Mesothelial cell of epicardium (in vitro differentiated cells): ENCODE results near the gene DST. TPM values are rescaled to one million over a fixed set of nuclear protein-coding genes. Genes with fewer than 3 reads are reported as not detected.

ENCODE experiments used
- DNase-seq, 2 experiments: peaks; one replicate each; pipeline ENCODE4 v3.0.0; 2021; ENCODE audit warnings: low spot score in 2 of 2; ENCODE audit not compliant: unreplicated experiment in 2 of 2
- H3K27ac Mint-ChIP-seq: 2 replicates; pipeline ENCODE4 v1.8.0; 2021; ENCODE audit warnings: mixed read lengths
- H3K27me3 Mint-ChIP-seq: 2 replicates; pipeline ENCODE4 v1.8.0; 2021; ENCODE audit warnings: low read depth, mixed read lengths
- H3K36me3 Mint-ChIP-seq: 2 replicates; pipeline ENCODE4 v1.8.0; 2021; ENCODE audit warnings: mixed read lengths
- H3K4me1 Mint-ChIP-seq: 2 replicates; pipeline ENCODE4 v1.8.0; 2021; ENCODE audit warnings: mixed read lengths
- H3K4me3 Mint-ChIP-seq: 2 replicates; pipeline ENCODE4 v1.8.0; 2021; ENCODE audit warnings: mild to moderate bottlenecking, moderate library complexity, mixed read lengths
- H3K9me3 Mint-ChIP-seq: 2 replicates; pipeline ENCODE4 v1.8.0; 2021; ENCODE audit warnings: mixed read lengths
- total RNA-seq: library from RNA; stranded (reverse); gene quantifications from 3 replicates; pipeline ENCODE4 v1.2.1, GENCODE V29; 2021
- TF ChIP-seq, protein P1 (sequence below): fragments of 200-600 bp; sonication (generic); IDR thresholded peaks from one replicate; pipeline ENCODE4 v1.5.0; 2021; ENCODE audit warnings: antibody characterized with exemption; ENCODE audit not compliant: unreplicated experiment

DST gene
- total RNA-seq, 1 donor from 2014 or later = 306 TPM

DNA sequence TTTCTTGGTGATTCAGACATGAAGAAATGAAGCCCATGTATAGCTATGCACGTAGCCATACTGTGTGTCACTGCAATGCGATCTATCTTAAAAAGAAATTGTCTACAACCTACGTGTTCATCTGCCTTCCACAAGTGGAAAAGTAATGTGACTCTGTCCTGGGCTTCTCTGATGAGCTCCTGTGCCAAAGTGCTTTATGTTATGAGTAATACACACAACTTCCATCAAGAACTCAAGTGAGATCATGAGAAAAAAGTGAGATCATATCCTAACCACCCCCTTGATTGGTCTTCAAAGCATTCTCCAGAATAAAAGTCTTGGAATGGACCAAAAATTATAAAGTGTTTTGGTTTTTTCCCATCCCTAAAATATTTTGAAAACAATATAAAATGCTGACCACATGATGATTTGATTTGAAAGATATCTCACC, 114.3 kb downstream of the DST start:
- TF ChIP-seq, protein P1, sequence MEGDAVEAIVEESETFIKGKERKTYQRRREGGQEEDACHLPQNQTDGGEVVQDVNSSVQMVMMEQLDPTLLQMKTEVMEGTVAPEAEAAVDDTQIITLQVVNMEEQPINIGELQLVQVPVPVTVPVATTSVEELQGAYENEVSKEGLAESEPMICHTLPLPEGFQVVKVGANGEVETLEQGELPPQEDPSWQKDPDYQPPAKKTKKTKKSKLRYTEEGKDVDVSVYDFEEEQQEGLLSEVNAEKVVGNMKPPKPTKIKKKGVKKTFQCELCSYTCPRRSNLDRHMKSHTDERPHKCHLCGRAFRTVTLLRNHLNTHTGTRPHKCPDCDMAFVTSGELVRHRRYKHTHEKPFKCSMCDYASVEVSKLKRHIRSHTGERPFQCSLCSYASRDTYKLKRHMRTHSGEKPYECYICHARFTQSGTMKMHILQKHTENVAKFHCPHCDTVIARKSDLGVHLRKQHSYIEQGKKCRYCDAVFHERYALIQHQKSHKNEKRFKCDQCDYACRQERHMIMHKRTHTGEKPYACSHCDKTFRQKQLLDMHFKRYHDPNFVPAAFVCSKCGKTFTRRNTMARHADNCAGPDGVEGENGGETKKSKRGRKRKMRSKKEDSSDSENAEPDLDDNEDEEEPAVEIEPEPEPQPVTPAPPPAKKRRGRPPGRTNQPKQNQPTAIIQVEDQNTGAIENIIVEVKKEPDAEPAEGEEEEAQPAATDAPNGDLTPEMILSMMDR = no peak
- H3K4me1 Mint-ChIP-seq = peaks cover 85% of the 10 kb centered on the region

DNA sequence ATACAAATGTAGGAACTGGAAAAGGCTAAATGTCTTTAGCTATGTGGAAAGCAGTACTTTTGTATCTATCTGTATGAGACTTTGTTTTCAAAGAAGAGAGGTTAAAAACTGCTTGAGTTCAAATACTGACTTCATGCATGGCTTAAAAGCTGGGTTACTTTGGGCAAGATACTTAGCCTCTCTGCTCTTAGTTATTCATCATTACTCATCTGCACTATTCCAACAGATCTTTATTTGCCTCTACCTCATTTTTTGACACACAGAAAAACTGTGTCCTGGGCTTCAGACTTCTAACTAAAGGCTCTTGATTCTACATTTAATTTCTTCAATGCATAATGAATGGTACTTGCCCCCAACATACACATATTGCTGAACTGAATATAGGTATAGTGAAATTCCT, 114.8 kb downstream of the DST start:
- H3K4me3 Mint-ChIP-seq = no peak overlapping the region
- H3K4me1 Mint-ChIP-seq = peaks cover 83% of the 10 kb centered on the region
- TF ChIP-seq, protein P1 = no peak
- DNase-seq = no peak
- H3K36me3 Mint-ChIP-seq = peaks cover 27% of the 10 kb centered on the region
- no peaks in the 10 kb centered on the region for H3K27me3 Mint-ChIP-seq
- H3K27ac Mint-ChIP-seq = peak overlapping the region; percentile 88
- H3K9me3 Mint-ChIP-seq = no peaks in the 10 kb centered on the region

More for the DNA sequence above, 114.3 kb downstream of the DST start:
- Mint-ChIP-seq H3K4me3 (no peak overlapping the region), H3K27ac (peak overlapping the region; percentile 88), H3K9me3 (no peaks in the 10 kb centered on the region), H3K36me3 (peaks cover 29% of the 10 kb centered on the region), H3K27me3 (no peaks in the 10 kb centered on the region)
- DNase-seq = no peak

DNA sequence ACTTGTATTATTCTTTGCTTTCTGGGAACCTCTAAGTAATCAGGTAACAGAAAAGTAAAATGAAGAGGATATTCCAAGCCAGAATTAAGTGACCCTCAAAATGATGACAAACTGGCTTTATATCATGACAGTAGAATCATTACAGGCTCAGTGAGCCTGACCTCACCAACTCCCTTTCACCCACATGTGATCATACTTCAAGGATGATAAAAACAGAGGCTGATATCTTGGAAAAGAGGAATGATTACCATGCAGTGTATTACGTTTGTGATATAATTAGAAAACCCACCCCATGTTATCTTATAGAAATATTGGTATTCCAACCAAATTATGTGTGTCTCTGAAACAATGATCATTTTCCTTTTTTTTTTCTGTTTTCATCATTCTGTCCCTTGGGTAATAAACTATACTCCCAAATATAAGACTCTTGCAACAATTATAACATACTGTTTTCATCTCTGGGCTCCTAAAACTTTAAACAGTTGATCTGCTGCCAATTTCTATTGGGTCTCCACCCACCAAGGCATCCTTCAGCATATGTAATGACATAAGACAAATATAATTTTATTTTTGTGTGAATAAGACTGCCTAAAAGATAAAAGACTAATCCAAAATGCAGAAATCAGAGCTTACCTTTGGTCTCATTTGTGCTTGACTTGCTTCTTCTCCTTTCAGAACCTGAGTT, 115.7 kb downstream of the DST start:
- Mint-ChIP-seq H3K4me3 (no peak overlapping the region), H3K9me3 (no peaks in the 10 kb centered on the region), H3K4me1 (peaks cover 83% of the 10 kb centered on the region), H3K36me3 (peaks cover 27% of the 10 kb centered on the region), H3K27ac (peak overlapping the region; percentile 88), H3K27me3 (no peaks in the 10 kb centered on the region)
- TF ChIP-seq, protein P1 = no peak
- no peak for DNase-seq

DNA sequence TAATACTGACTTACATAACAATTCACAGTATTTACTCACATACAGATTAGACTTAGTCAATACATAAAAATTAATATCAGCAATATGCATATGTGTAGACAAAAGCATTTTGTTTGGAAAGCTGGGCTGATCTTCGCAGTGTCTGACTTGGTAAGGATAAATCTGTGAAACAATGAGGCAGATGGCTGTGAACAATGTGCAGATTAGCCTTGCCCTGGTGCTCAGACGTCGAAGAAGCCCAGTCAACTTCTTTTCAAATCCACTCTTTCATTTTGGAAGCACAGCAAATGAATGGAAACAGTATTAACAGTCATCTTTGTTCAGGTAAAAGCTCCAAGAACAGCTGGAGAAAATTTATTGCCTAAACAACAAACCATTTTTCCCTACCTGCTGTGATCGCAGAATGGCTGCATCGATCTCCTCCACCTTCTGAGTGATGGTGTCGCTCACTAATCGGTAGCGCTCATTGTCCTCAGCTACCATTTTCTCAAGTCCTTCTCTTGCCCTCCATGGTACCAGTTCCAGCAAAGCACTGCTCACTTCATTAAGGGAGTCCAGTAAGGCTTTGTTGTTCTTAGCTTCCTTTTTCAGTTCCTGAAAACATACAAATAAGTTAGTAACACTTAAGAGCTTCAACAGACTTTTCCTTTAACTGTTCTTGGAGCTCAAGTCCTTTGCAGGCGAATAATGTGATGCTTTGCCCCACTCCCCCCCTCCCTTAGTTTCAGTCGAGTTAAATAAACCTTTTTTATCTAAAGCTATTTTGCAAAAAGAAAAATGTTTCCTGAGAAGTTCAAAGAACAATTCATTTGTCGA, 116.5 kb downstream of the DST start:
- H3K4me1 Mint-ChIP-seq = peaks cover 83% of the 10 kb centered on the region
- DNase-seq = no peak
- peak overlapping the region; percentile 96 for H3K27ac Mint-ChIP-seq
- H3K9me3 Mint-ChIP-seq = no peaks in the 10 kb centered on the region
- H3K36me3 Mint-ChIP-seq = peaks cover 21% of the 10 kb centered on the region
- TF ChIP-seq, protein P1 = no peak
- no peaks in the 10 kb centered on the region for H3K27me3 Mint-ChIP-seq
- H3K4me3 Mint-ChIP-seq = peak overlapping the region; percentile 37

DNA sequence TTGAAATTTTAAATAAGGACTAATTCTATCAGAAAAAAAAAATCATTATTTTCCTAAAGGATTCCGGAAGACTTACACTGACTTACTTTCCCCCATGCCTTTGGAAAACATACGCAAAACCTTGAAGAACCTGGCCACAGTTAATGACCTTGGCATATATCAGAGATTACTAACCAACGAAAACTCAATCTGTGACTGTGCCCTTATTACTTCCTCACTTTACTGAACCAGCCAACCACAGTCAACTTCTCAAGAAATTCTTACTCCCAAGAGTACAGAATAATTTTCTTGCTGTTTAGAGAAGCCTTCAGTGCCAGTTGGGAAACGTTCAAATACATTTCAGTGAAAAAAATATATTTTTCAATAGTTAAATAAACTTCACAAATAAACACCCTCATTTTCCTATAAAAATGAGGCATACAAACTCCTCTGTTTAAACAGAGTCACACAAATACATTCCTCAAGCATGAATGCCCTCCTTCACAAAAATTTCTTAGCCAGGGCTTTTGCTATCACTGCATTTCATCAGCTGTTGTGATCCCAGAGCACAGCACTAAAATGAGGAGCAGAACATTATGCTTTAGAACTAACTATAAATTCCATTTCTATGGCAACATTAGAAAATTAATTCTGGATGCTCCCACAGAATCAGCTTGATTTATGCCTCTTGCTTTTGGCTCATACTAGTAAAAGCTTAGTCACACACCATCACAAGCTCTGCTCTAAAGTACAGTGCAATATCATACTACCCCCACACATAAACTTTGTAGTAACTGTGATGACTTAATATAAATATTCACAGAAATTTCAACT, 117.6 kb downstream of the DST start:
- Mint-ChIP-seq H3K9me3 (peaks cover 3% of the 10 kb centered on the region), H3K4me1 (peaks cover 87% of the 10 kb centered on the region), H3K4me3 (no peak overlapping the region), H3K27me3 (no peaks in the 10 kb centered on the region), H3K27ac (peak overlapping the region; percentile 96), H3K36me3 (peaks cover 21% of the 10 kb centered on the region)
- no peak for DNase-seq
- TF ChIP-seq, protein P1 = no peak
